Pancreas (tissue), 10 donors: ENCODE data around the gene ELANE. TPM values are rescaled to one million over a fixed set of nuclear protein-coding genes. Genes with fewer than 3 reads are reported as not detected.
"Not testable (repeated sequence)": the region's sequence is repeated elsewhere in the genome, so short reads cannot be mapped to it uniquely, and the experiment has no call there.

Experiments
- ATAC-seq, 4 donors: fragments of 200-7000 bp; cut with Tn5 transposase; one replicate each; pipeline versions ENCODE4 v1.8.0 to v1.9.1; 2020; ENCODE audit warnings: mild to moderate bottlenecking in 4 of 4, moderate library complexity in 4 of 4
- DNase-seq, 6 donors: peaks; one replicate each; pipeline ENCODE4 v3.0.0-alpha.2; 2020
- FAIRE-seq: peaks from 2 replicates; lab custom pipeline; 2012; peaks lifted over from hg19 to GRCh38; lab: Jason Lieb, UNC
- H3K27ac ChIP-seq, 4 donors: fragments of 200-600 bp; sonication (generic); 1 replicate in 3 of 4; 2 replicates in 1 of 4; pipeline versions ENCODE4 v1.5.0 to v1.8.0; 2020
- H3K27me3 ChIP-seq, 4 donors: fragments of 200-600 bp; one replicate each; pipeline ENCODE4 v1.8.0; 2021
- H3K36me3 ChIP-seq, 3 donors: fragments of 200-600 bp; sonication (generic) in 1 of 3; one replicate each; pipeline versions ENCODE4 v1.5.0 to v1.8.0; 2020 to 2021
- H3K4me1 ChIP-seq, 3 donors: fragments of 200-600 bp; one replicate each; pipeline ENCODE4 v1.8.0; 2021
- H3K4me3 ChIP-seq, 4 donors: fragments of 200-600 bp; sonication (generic) in 2 of 4; one replicate each; pipeline versions ENCODE4 v1.5.0 to v1.8.0; 2020 to 2021
- H3K9me3 ChIP-seq, 4 donors: fragments of 200-600 bp; one replicate each; pipeline ENCODE4 v1.8.0; 2021
- CTCF ChIP-seq, 4 donors: fragments of 200-600 bp; sonication (generic) in 3 of 4; IDR thresholded peaks; one replicate each; pipeline versions ENCODE4 v1.5.0 to v1.8.0; 2021; ENCODE audit warnings: antibody characterized with exemption in 4 of 4
- WGBS, 2 donors: extraction: QIAGEN DNeasy Blood & Tissue Kit; methylation state at CpG; one replicate each; pipeline ENCODE4 v1.1.7; 2013; 5-methylcytosine and 5-hydroxymethylcytosine counted together
- intact Hi-C, 3 donors: fragments of 100-400 bp; cut with DNase I; formaldehyde crosslinking; loops; one replicate each; pipeline versions ENCODE4 v1.11.1 to v1.14.2; 2022
- polyA plus RNA-seq, 2 donors: library from polyadenylated mRNA; stranded (reverse); fragments of 200-250 nt; gene quantifications; one replicate each; pipeline ENCODE4 v1.2.3, GENCODE V29; 2013
- total RNA-seq, 6 donors: library from RNA; stranded (reverse); fragmentation: NEBNext Ultra II Directional in 4 of 6; extraction: Animal tissue kit (Norgen Biotek cat#: 25700) in 4 of 6; gene quantifications; one replicate each; pipeline versions ENCODE4 v1.2.1 to v1.2.4, GENCODE V29; 2021 to 2023
- donor health status: healthy with polysubstance abuse.
- donor health status: DM: no; HTN: no; CAD: no; lungs with moderate emphysema.
- donor health status: DM: no; HTN: no; CAD: no.
- donor health status: control.
- donor health status: control.
- donor health status: Bipolar disorder and iron deficiency.
- donor health status: DM: yes; HTN: yes; CAD: no.
- donor health status: DM: no; HTN: no; CAD: no.
- donor health status: DM: no; HTN: no; CAD: no.
- donor health status: DM: yes; HTN: yes; CAD: no.

Gene ELANE
- total and polyA plus RNA-seq, 8 donors: 0.16 to 0.57 (median 0.27) TPM; not detected in 4

DNA sequence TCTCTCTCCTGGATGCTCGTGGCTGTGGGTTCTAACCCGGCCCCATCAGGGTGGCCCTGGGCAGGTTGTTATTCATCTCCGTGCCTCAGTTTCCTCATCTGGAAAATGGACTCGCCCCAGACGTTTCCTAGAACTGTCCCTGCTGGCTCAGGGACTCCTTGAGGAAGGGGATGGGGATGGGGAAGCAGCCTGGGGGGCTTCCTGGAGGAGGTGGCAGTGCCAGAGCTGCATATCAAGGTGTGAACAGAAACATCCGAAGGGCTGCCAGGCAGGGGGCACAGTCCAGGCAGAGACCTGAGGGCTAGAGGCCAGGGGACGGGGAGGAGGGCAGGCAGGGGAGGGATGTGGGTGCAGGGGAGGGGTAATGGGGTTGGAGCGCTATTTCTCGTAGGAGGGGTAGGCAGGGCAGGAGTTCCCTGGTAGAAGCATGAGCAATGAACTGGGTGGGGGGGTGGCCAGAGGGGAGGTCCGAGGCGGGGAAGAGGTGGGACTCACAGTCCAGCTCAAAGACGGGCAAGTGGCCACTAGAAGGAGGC lies 3.6 kb upstream of the ELANE start:
- WGBS, 2 donors: 35 to 43% methylated on average over 12 of the region's 12 CpGs
- no peak overlapping the region for H3K4me3 ChIP-seq
- H3K27me3 ChIP-seq: peaks cover 0 to 7% (median 0%) of the 10 kb centered on the region in 4 donors
- H3K27ac ChIP-seq: no peak overlapping the region
- H3K36me3 ChIP-seq: no peaks in the 10 kb centered on the region
- no peaks in the 10 kb centered on the region for H3K9me3 ChIP-seq
- FAIRE-seq: no peak
- TF ChIP-seq CTCF (IDR thresholded peaks at IDR 0.05): no peak
- no peak for ATAC-seq
- H3K4me1 ChIP-seq: peaks cover 0 to 10% (median 5%) of the 10 kb centered on the region in 3 donors
- intact Hi-C loops: no loop called here
- no peak for DNase-seq

- intact Hi-C loops, H3K4me3 ChIP-seq, ATAC-seq, H3K9me3 ChIP-seq, FAIRE-seq, H3K27ac ChIP-seq, DNase-seq, H3K4me1 ChIP-seq, H3K36me3 ChIP-seq, H3K27me3 ChIP-seq: not testable (repeated sequence)
- 75 to 87% methylated on average over 8 of the region's 8 CpGs for WGBS, 2 donors
These were observed 2.9 kb upstream of the ELANE start for GRCh38 chr19:849195-849594.

DNA sequence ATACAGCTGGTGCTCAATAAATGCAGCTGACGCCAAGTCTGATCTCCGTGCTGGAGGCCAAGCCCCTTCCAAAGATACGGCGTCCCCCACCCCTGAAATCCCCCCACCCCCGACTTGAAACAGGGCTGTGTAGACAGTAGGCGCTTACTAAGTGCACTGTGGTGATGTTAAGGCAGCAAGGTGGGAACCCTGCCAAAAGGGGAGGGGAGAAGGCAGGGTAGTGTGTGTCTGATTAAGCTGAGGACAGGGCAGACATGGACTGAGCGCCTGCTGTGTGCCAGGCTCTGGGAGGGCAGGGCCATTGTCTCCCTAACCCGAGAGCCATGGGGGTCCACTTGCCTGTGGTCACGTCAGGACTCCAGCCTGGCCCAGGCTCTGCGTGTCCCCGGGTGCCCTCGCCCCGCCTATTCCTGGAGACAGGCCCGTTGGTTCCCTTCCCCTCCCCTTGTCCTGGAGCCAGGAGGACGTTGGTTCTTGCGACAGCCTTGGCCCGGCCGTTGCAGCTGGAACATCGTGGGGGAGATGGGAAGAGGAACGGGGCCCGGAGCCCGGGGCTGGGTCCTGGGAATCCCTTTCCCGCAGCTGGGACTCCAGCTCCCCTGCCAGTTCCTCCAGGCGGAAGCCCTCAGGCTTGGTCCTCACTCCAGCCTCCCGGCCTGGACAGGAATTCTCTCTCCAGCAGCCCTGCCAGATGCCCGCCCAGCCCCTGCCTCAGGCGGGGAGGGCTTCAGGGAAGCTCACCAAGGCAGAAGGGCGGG lies 1.7 kb upstream of the ELANE start:
- intact Hi-C loops: no loop called here
- Histone ChIP-seq H3K27ac (peak overlapping the region; percentile 45 to 68 (median 60)), H3K4me1 (peaks cover 0 to 5% (median 0%) of the 10 kb centered on the region in 3 donors), H3K4me3 (no peak overlapping the region), H3K36me3 (no peaks in the 10 kb centered on the region), H3K27me3 (peaks cover 0 to 7% (median 0%) of the 10 kb centered on the region in 4 donors), H3K9me3 (no peaks in the 10 kb centered on the region)
- no peak for TF ChIP-seq CTCF (IDR thresholded peaks at IDR 0.05)
- ATAC-seq: peak; percentile 92 to 94 (median 92)
- no peak for FAIRE-seq
- 15 to 17% methylated on average over 27 to 28 of the region's 28 CpGs for WGBS, 2 donors
- peak; percentile 78 to 93 (median 88) for DNase-seq

- intact Hi-C loops: no loop called here
- H3K36me3 ChIP-seq: no peaks in the 10 kb centered on the region
- 34 to 50% methylated on average over 13 of the region's 13 CpGs for WGBS, 2 donors
- ATAC-seq: no peak
- no peak for FAIRE-seq
- no peaks in the 10 kb centered on the region for H3K9me3 ChIP-seq
- peak overlapping the region; percentile 45 to 68 (median 60) for H3K27ac ChIP-seq
- peak in 1 of 6 donors; percentile 58 for DNase-seq
- H3K4me3 ChIP-seq: no peak overlapping the region
- peaks cover 0 to 5% (median 0%) of the 10 kb centered on the region in 3 donors for H3K4me1 ChIP-seq
- no peak for TF ChIP-seq CTCF (IDR thresholded peaks at IDR 0.05)
- H3K27me3 ChIP-seq: peaks cover 0 to 7% (median 0%) of the 10 kb centered on the region in 4 donors
These were observed 1.1 kb upstream of the ELANE start for GRCh38 chr19:850979-851335.

DNA sequence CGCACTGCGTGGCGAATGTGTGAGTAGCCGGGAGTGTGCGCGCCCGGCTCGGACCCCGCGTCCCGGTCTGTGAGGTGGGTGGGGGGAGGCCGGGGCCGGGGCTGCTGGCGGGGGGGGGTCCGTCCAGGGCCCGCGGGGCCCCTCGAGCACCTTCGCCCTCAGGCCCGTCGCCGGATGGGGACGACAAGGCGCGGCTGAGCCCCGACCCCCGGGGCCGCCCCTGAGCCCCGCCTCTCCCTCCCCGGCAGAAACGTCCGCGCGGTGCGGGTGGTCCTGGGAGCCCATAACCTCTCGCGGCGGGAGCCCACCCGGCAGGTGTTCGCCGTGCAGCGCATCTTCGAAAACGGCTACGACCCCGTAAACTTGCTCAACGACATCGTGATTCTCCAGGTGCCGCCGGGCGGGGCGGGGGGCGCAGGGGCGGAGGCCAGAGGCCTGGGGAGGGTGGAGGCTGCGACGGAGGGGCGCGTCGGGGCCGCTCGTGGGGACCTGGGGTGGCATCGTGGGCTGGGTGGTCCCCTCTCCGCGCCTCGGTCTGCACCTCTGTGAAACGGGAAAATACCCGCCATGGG lies 997 bp downstream of the ELANE start:
- Histone ChIP-seq H3K4me3 (no peak overlapping the region), H3K9me3 (no peaks in the 10 kb centered on the region), H3K27ac (no peak overlapping the region), H3K4me1 (peaks cover 0 to 5% (median 0%) of the 10 kb centered on the region in 3 donors), H3K36me3 (no peaks in the 10 kb centered on the region), H3K27me3 (peaks cover 0 to 7% (median 0%) of the 10 kb centered on the region in 4 donors)
- no peak for TF ChIP-seq CTCF (IDR thresholded peaks at IDR 0.05)
- ATAC-seq (no peak), FAIRE-seq (no peak), DNase-seq (peak in 1 of 6 donors; percentile 70)
- 24 to 27% methylated on average over 48 to 67 of the region's 67 CpGs for WGBS, 2 donors
- intact Hi-C loops: no loop called here

- WGBS, 2 donors: 59 to 73% methylated on average over 10 to 12 of the region's 17 CpGs
- H3K27me3 ChIP-seq, H3K36me3 ChIP-seq, H3K9me3 ChIP-seq, FAIRE-seq, H3K4me3 ChIP-seq, H3K27ac ChIP-seq, H3K4me1 ChIP-seq, ATAC-seq, intact Hi-C loops: not testable (repeated sequence)
- peak in 1 of 6 donors; percentile 35 for DNase-seq
These were observed 1.6 kb downstream of the ELANE start for GRCh38 chr19:853614-854220.
